ENCODE measurements around the gene ANKS1A. TPM values are rescaled to one million over a fixed set of nuclear protein-coding genes. Genes with fewer than 3 reads are reported as not detected.

The ANKS1A gene
- total RNA-seq, 1 donor from 2014 or later: 20.9 TPM

DNA sequence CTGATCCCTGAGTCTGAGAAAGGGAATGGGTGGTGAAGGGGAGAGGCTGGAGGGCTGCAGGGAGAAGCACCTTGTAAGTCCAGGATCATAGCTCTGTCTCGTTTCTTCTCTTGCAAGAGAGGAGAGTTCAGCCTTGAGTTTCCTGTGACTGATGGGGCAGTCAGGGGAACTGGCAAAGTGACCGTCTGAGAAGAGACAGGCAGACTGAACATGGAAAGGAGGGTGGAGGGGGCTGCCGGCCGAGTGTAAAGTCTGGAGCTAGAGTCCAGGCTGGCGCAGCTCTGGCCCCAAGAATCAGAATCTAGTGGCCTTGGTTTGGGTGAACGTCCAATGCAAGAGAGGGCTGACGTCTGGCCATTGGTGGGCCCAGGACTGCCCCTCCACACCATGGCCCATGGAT lies 179.6 kb downstream of the ANKS1A start:
- Histone ChIP-seq H3K9me3 (no peaks in the 10 kb centered on the region), H3K4me3 (no peak overlapping the region), H3K27me3 (no peaks in the 10 kb centered on the region), H3K36me3 (peaks cover 38 to 56% of the 10 kb centered on the region in 2 donors), H3K4me1 (peaks cover 1 to 6% of the 10 kb centered on the region in 2 donors), H3K27ac (peak overlapping the region; percentile 53 to 59)
- intact Hi-C loops (cut with DNase I): no loop called here
- no peak for DNase-seq (ENCODE audit: low spot score in 2 of 2)
- TF ChIP-seq, protein P1, sequence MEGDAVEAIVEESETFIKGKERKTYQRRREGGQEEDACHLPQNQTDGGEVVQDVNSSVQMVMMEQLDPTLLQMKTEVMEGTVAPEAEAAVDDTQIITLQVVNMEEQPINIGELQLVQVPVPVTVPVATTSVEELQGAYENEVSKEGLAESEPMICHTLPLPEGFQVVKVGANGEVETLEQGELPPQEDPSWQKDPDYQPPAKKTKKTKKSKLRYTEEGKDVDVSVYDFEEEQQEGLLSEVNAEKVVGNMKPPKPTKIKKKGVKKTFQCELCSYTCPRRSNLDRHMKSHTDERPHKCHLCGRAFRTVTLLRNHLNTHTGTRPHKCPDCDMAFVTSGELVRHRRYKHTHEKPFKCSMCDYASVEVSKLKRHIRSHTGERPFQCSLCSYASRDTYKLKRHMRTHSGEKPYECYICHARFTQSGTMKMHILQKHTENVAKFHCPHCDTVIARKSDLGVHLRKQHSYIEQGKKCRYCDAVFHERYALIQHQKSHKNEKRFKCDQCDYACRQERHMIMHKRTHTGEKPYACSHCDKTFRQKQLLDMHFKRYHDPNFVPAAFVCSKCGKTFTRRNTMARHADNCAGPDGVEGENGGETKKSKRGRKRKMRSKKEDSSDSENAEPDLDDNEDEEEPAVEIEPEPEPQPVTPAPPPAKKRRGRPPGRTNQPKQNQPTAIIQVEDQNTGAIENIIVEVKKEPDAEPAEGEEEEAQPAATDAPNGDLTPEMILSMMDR (IDR thresholded peaks at IDR 0.05): no peak

DNA sequence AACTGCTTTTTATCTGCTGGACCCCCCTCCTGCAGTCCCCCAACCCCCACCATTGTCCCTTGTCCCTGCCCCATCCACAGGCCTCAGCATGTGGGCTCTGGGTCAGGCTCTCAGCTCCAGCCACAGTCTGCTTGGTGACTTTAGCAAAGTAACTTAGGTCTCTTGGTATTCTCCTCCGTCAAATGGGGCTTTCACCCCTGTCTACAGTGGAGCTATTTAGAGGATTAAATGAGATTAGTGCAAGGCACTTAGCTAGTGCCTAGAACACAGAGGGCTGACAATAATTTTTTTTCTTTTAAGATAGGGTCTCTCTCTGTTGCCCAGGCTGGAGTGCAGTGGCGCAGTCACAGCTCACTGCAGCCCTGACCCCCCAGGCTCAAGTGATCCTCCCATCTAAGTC lies 180.2 kb downstream of the ANKS1A start:
- intact Hi-C loops (cut with DNase I): no loop called here
- H3K36me3 ChIP-seq: peaks cover 43 to 62% of the 10 kb centered on the region in 2 donors
- H3K4me3 ChIP-seq: no peak overlapping the region
- H3K27ac ChIP-seq: peak overlapping the region in 1 of 2 donors; percentile 59
- no peaks in the 10 kb centered on the region for H3K27me3 ChIP-seq
- TF ChIP-seq, protein P1 (IDR thresholded peaks at IDR 0.05): no peak
- peaks cover 0 to 3% of the 10 kb centered on the region in 2 donors for H3K4me1 ChIP-seq
- no peak for DNase-seq (ENCODE audit: low spot score in 2 of 2)
- no peaks in the 10 kb centered on the region for H3K9me3 ChIP-seq

DNA sequence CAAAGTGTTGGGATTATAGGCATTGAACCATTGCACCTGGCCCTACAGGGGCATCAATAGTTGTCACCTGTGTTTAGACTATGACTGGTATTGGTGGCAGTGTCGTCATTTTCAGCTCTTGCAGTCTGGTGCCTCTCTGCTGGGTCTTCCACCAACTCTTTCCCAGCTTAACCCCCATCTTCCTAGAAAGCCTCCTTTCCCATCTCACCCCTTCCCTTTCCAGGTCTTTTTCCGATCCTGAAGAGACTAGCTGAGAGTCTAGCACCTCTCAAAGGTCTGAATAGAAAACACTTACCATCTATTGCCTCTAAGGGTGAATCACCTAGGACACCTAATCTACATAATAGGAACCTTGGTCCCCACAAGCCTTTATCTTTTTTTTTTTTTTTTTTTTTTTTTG lies 181.1 kb downstream of the ANKS1A start:
- TF ChIP-seq, protein P1 (IDR thresholded peaks at IDR 0.05): no peak
- Histone ChIP-seq H3K36me3 (peaks cover 39 to 65% of the 10 kb centered on the region in 2 donors), H3K27ac (no peak overlapping the region), H3K9me3 (no peaks in the 10 kb centered on the region), H3K4me3 (no peak overlapping the region), H3K4me1 (no peaks in the 10 kb centered on the region), H3K27me3 (no peaks in the 10 kb centered on the region)
- no peak for DNase-seq (ENCODE audit: low spot score in 2 of 2)
- intact Hi-C loops (cut with DNase I): no loop called here

DNA sequence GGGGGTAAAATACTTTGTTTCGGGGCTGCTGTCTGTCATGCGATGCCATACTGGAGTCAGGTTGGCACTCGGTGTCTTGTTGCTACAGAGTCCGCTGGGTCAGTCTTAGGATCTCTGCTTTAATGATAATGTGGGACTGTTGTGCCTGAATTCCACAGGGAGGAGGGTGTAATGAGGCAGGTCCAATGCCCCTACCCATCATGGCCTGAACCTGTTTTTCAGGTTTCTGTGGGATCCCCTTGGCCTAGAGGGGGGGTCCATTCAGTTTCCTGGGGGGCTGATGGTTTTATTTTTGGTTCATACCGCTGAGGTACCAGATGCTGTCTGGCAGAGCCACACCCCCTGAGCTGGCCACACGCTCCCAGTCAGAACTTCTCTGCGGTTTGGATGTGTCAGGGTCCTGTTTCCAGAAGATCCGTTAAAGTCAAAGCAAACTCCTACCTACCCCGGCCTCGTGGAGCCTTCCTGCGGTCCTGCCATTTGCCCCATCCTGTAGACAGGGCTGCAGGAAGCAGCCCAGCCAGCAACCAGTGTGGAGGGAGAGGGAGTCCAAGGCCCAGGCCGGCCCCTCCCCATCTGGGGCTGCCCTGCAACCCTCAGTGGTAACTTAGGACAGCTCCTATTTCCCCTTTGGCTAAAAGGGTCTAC lies 182.4 kb downstream of the ANKS1A start:
- no peak for DNase-seq (ENCODE audit: low spot score in 2 of 2)
- peaks cover 28 to 57% of the 10 kb centered on the region in 2 donors for H3K36me3 ChIP-seq
- TF ChIP-seq, protein P1 (IDR thresholded peaks at IDR 0.05): no peak
- intact Hi-C loops (cut with DNase I): no loop called here
- no peaks in the 10 kb centered on the region for H3K9me3 ChIP-seq
- H3K27me3 ChIP-seq: no peaks in the 10 kb centered on the region
- H3K4me1 ChIP-seq: no peaks in the 10 kb centered on the region
- H3K27ac ChIP-seq: no peak overlapping the region
- H3K4me3 ChIP-seq: no peak overlapping the region

DNA sequence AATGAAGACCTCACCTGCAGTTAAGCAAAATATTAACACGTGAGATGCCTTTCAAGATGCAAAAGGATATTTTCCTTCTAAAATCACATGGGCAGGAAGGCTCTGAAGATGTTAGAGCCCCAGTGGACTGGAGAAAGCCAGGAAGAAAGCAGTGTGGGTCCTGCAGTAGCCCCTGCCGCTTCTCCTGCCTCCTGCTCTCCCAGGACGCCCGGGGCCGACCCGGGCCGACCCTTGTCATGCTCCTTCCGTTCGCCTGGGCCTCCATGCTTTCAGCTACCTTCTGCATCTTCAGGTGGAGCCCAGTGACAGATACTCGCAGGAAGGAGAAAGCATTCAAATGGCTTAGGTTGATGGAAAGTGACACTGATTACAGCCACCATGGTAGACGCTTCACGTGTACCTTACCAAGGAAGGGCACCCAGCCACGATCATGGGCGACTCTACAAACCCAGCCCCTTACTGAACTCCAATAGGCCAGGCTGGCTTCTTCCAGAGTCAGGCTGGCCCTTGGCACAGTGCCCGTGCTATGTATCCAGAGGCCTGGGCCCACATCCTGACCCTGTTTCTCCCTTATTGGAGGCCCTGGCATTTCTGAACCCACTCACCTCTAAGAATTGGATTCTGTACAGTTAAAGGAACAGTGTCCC lies 183.1 kb downstream of the ANKS1A start:
- H3K9me3 ChIP-seq: no peaks in the 10 kb centered on the region
- intact Hi-C loops (cut with DNase I): no loop called here
- no peak for DNase-seq (ENCODE audit: low spot score in 2 of 2)

More for the DNA sequence above, 183.1 kb downstream of the ANKS1A start:
- H3K36me3 ChIP-seq: peaks cover 25 to 55% of the 10 kb centered on the region in 2 donors
- H3K4me3 ChIP-seq: no peak overlapping the region
- TF ChIP-seq, protein P1 (IDR thresholded peaks at IDR 0.05): no peak
- no peaks in the 10 kb centered on the region for H3K27me3 ChIP-seq
- no peak overlapping the region for H3K27ac ChIP-seq
- no peaks in the 10 kb centered on the region for H3K4me1 ChIP-seq

Data from ascending aorta (tissue), 2 donors.